A549 (cell line): ENCODE measurements around the gene SLC4A4. TPM values are rescaled to one million over a fixed set of nuclear protein-coding genes. Genes with fewer than 3 reads are reported as not detected.

ENCODE experiments used
- ATAC-seq, 2 experiments: fragments of 200-7000 bp in 1 of 2; fragments of >200 bp in 1 of 2; cut with Nextera tagmentation in 1 of 2; cut with Tn5 transposase in 1 of 2; 3 replicates each; pipeline versions ENCODE4 v1.8.0 to v1.9.1; 2018 to 2020; ENCODE audit warnings: mild to moderate bottlenecking in 1 of 2, moderate library complexity in 1 of 2
- CTCF ChIA-PET: fragments of 300-600 bp; sonication (Branson Sonifier 250); formaldehyde crosslinking; extraction: SDS; loops from one replicate; lab custom pipeline; 2021; ENCODE audit warnings: antibody characterized with exemption, inconsistent platforms; lab: Yijun Ruan, JAX
- POLR2A ChIA-PET: fragments of 350-600 bp; formaldehyde crosslinking; extraction: SDS; loops from one replicate; lab custom pipeline; 2021; ENCODE audit warnings: antibody characterized with exemption, inconsistent platforms; lab: Yijun Ruan, JAX
- DNase-seq, 2 experiments: peaks; one replicate each; pipeline versions ENCODE4 v3.0.0 to v3.0.0-alpha.2; 2011 to 2016; ENCODE audit warnings: low read depth in 1 of 2, low spot score in 1 of 2
- FAIRE-seq: peaks from 2 replicates; lab custom pipeline; 2011; peaks lifted over from hg19 to GRCh38; lab: Jason Lieb, UNC
- H3K27ac ChIP-seq, 2 experiments: fragments of >200 bp; sonication (Bioruptor Twin); formaldehyde crosslinking; 3 replicates each; pipeline ENCODE4 v1.5.1; 2016 to 2017
- H3K4me1 ChIP-seq: fragments of >200 bp; sonication (Bioruptor Twin); formaldehyde crosslinking; 3 replicates; pipeline ENCODE4 v1.6.1; 2016
- H3K4me2 ChIP-seq: fragments of >200 bp; sonication (Bioruptor Twin); formaldehyde crosslinking; 3 replicates; pipeline ENCODE4 v1.6.1; 2016
- H3K4me3 ChIP-seq: fragments of >200 bp; sonication (Bioruptor Twin); formaldehyde crosslinking; 3 replicates; pipeline ENCODE4 v1.5.1; 2016
- H3K9me3 ChIP-seq: fragments of >200 bp; sonication (Bioruptor Twin); formaldehyde crosslinking; 3 replicates; pipeline ENCODE4 v1.6.1; 2016
- BHLHE40 ChIP-seq: IDR thresholded peaks from 2 replicates; pipeline ENCODE4 v1.6.1; 2012; ENCODE audit warnings: low read depth, low read length, inconsistent platforms
- CBX2 ChIP-seq: fragments of 200-600 bp; sonication (generic); IDR thresholded peaks from 2 replicates; pipeline ENCODE4 v1.6.1; 2016; ENCODE audit warnings: low read depth, mild to moderate bottlenecking, borderline replicate concordance
- CHD2 ChIP-seq: fragments of 150-350 bp; IDR thresholded peaks from 2 replicates; pipeline ENCODE4 v1.6.1; 2014; ENCODE audit warnings: low read length; ENCODE audit not compliant: partially characterized antibody
- CHD4 ChIP-seq: fragments of 200-600 bp; sonication (generic); IDR thresholded peaks from 2 replicates; pipeline ENCODE4 v1.6.1; 2016; ENCODE audit warnings: antibody characterized with exemption, mild to moderate bottlenecking, borderline replicate concordance
- EHMT2 ChIP-seq: fragments of 200-600 bp; sonication (generic); IDR thresholded peaks from 2 replicates; pipeline ENCODE4 v1.6.1; 2016; ENCODE audit warnings: antibody characterized with exemption, low read depth, mild to moderate bottlenecking, moderate library complexity
- EP300 ChIP-seq, 2 experiments: fragments of >200 bp; sonication (Bioruptor Twin); formaldehyde crosslinking; IDR thresholded peaks; 2 replicates in 1 of 2; 3 replicates in 1 of 2; pipeline ENCODE4 v1.6.1; 2016 to 2017
- HDAC2 ChIP-seq: fragments of 200-600 bp; sonication (generic); IDR thresholded peaks from 2 replicates; pipeline ENCODE4 v1.6.1; 2016
- HEYL ChIP-seq: fragments of 250-450 bp; sonication (Bioruptor Pico); IDR thresholded peaks from 2 replicates; pipeline ENCODE4 v1.8.0; 2021; ENCODE audit warnings: mild to moderate bottlenecking, moderate library complexity
- HOXA7 ChIP-seq: fragments of 250-450 bp; sonication (Bioruptor Pico); IDR thresholded peaks from 2 replicates; pipeline ENCODE4 v1.5.0; 2020; ENCODE audit warnings: mild to moderate bottlenecking, moderate library complexity
- HOXB5 ChIP-seq: fragments of 250-450 bp; sonication (Bioruptor Pico); IDR thresholded peaks from 2 replicates; pipeline ENCODE4 v1.5.0; 2020; ENCODE audit warnings: mild to moderate bottlenecking, moderate library complexity
- JUNB ChIP-seq: fragments of >200 bp; sonication (Bioruptor Twin); formaldehyde crosslinking; IDR thresholded peaks from 2 replicates; pipeline ENCODE4 v1.6.1; 2016
- KDM1A ChIP-seq: fragments of 200-600 bp; sonication (generic); IDR thresholded peaks from 2 replicates; pipeline ENCODE4 v1.6.1; 2016; ENCODE audit warnings: low read depth, mild to moderate bottlenecking
- MAFK ChIP-seq: fragments of 450-650 bp; IDR thresholded peaks from 2 replicates; pipeline ENCODE4 v1.6.1; 2014; ENCODE audit not compliant: partially characterized antibody
- MAZ ChIP-seq: fragments of 150-350 bp; IDR thresholded peaks from 2 replicates; pipeline ENCODE4 v1.6.1; 2014; ENCODE audit warnings: antibody characterized with exemption, low read depth, low read length, borderline replicate concordance
- MYC ChIP-seq: IDR thresholded peaks from 2 replicates; pipeline ENCODE4 v1.6.1; 2012; ENCODE audit warnings: mild to moderate bottlenecking, inconsistent platforms, low read length, improper control_type of control experiment, borderline replicate concordance
- NR3C1 ChIP-seq: fragments of >200 bp; sonication (Bioruptor Twin); formaldehyde crosslinking; IDR thresholded peaks from 3 replicates; pipeline ENCODE4 v1.6.1; 2017
- PHF8 ChIP-seq: fragments of 200-600 bp; sonication (generic); IDR thresholded peaks from 2 replicates; pipeline ENCODE4 v1.6.1; 2016; ENCODE audit warnings: low read depth, mild to moderate bottlenecking, antibody characterized with exemption, moderate library complexity, borderline replicate concordance
- POLR2A ChIP-seq: IDR thresholded peaks from 2 replicates; pipeline ENCODE4 v1.6.1; 2012; ENCODE audit warnings: mild to moderate bottlenecking, low read length
- RAD21 ChIP-seq, 2 experiments: fragments of >200 bp in 1 of 2; sonication (Bioruptor Twin) in 1 of 2; formaldehyde crosslinking in 1 of 2; IDR thresholded peaks in 1 of 2; conservative IDR thresholded peaks in 1 of 2; 2 replicates in 1 of 2; 3 replicates in 1 of 2; pipeline ENCODE4 v1.6.1; 2012 to 2018; ENCODE audit warnings: inconsistent platforms in 1 of 2
- RARB ChIP-seq: fragments of 250-450 bp; sonication (Bioruptor Pico); IDR thresholded peaks from 2 replicates; pipeline ENCODE4 v1.8.0; 2021; ENCODE audit warnings: mild to moderate bottlenecking, moderate library complexity
- RNF2 ChIP-seq: fragments of 200-600 bp; sonication (generic); IDR thresholded peaks from 2 replicates; pipeline ENCODE4 v1.6.1; 2016; ENCODE audit warnings: low read depth, mild to moderate bottlenecking, antibody characterized with exemption, moderate library complexity, borderline replicate concordance
- TFCP2L1 ChIP-seq: fragments of 250-450 bp; sonication (Bioruptor Pico); IDR thresholded peaks from 2 replicates; pipeline ENCODE4 v1.5.0; 2021; ENCODE audit warnings: mild to moderate bottlenecking
- TP53 ChIP-seq: fragments of 250-450 bp; sonication (Bioruptor Pico); IDR thresholded peaks from 2 replicates; pipeline ENCODE4 v1.5.0; 2021; ENCODE audit warnings: mild to moderate bottlenecking, moderate library complexity
- ZSCAN20 ChIP-seq: fragments of 250-450 bp; sonication (Bioruptor Pico); IDR thresholded peaks from 2 replicates; pipeline ENCODE4 v1.8.0; 2022; ENCODE audit warnings: mild to moderate bottlenecking, moderate library complexity
- WGBS: methylation state at CpG from one replicate; pipeline ENCODE4 v1.1.6; 2017; ENCODE audit errors: missing lambda C conversion rate; 5-methylcytosine and 5-hydroxymethylcytosine counted together
- polyA plus RNA-seq, 4 experiments: library from polyadenylated mRNA; depleted of rRNA in 3 of 4; stranded (reverse); fragments of >200 nt; fragmentation: RNase III in 1 of 4; extraction: RNeasy Plus Mini Kit Qiagen cat#74134 plus additional on column Dnase treatment in 1 of 4; gene quantifications; 2 replicates in 3 of 4; 3 replicates in 1 of 4; pipeline ENCODE4 v1.2.3, GENCODE V29; 2011 to 2017
- TF ChIP-seq, protein P1 (sequence below): IDR thresholded peaks from 2 replicates; pipeline ENCODE4 v1.6.1; 2012; ENCODE audit warnings: low read depth, borderline replicate concordance
- TF ChIP-seq, protein P2 (sequence below): IDR thresholded peaks from 2 replicates; pipeline ENCODE4 v1.6.1; 2012
- TF ChIP-seq, protein P3 (sequence below): fragments of 200-600 bp; sonication (generic); IDR thresholded peaks from 2 replicates; pipeline ENCODE4 v1.6.1; 2016; ENCODE audit warnings: antibody characterized with exemption, mild to moderate bottlenecking, moderate library complexity
- TF ChIP-seq, protein P4 (sequence below): fragments of 450-650 bp; IDR thresholded peaks from 2 replicates; pipeline ENCODE4 v1.6.1; 2014; ENCODE audit warnings: antibody characterized with exemption

Gene SLC4A4
- polyA plus RNA-seq, 2 of the 4 experiments (the other 2 are of a cell fraction) = 1.8 to 2.9 TPM

DNA sequence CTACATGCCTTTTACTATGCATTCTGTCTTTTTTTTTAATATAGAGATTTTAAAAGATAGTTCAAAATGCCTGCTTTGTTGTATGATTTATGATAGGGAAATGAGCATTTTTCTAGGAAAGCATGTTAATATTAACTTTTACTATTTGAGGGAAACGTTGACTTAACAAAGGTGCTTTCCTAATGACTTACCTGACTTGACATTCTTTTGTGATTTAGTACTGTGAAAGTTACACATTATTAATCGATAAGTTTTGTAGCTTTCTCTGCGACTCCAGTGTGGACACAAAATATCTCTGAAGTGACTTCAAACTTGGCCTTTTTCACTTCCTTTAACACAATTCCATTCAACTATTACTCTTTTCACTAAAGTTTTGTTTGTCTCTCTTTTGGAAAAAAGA, 260.8 kb downstream of the SLC4A4 start:
- CTCF ChIA-PET = no interaction called here
- WGBS = 5% methylated on average over 3 of the region's 3 CpGs
- no peak for FAIRE-seq

DNA sequence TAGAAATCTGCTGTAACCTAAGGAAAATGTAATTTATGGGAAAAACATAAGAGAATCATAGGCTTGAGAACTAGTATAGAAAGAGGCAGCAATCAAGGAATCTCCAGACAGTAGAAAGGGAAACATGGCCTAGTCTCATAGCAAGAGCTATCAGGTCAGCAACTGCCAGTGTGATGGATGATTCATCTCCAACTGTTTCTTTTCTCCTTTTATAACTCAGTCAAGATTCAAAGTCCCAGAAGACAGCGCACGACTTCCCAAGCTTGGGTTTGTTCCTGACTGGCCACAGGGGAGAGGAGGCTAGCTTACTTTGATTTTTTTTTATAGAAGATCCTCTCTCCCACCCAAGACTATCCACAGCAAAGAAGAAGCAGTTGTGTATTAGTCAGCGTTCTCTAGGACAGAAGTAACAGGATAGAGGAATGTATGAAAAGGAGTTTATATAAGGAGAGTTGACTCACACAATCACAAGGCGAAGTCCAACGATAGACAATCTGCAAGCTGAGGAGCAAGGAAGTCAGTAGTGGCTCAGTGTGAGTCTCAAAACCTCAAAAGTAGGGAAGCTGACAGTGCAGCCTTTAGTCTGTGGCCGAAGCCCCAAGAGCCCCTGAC, 263.6 kb downstream of the SLC4A4 start:
- H3K4me2 ChIP-seq = no peak overlapping the region
- peaks cover 29% of the 10 kb centered on the region for H3K4me1 ChIP-seq
- peaks cover 3% of the 10 kb centered on the region; the same call in 1 of the 3 replicates for H3K9me3 ChIP-seq
- peak in 1 of 2 experiments; percentile 65; a peak in 3 of 6 replicates for ATAC-seq
- WGBS = 67% methylated on average over 6 of the region's 6 CpGs
- POLR2A ChIA-PET = no interaction called here
- TF ChIP-seq KDM1A (no peak), HEYL (CRISPR knock-in tag) (no peak), BHLHE40 (no peak), HOXA7 (CRISPR knock-in tag) (no peak), RARB (CRISPR knock-in tag) (no peak), TFCP2L1 (CRISPR knock-in tag) (no peak)
- TF ChIP-seq, protein P1, sequence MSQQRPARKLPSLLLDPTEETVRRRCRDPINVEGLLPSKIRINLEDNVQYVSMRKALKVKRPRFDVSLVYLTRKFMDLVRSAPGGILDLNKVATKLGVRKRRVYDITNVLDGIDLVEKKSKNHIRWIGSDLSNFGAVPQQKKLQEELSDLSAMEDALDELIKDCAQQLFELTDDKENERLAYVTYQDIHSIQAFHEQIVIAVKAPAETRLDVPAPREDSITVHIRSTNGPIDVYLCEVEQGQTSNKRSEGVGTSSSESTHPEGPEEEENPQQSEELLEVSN = no peak
- TF ChIP-seq, all 56 proteins: peak for 0
- peak overlapping the region in 1 of 2 experiments; percentile 59; a peak in 2 of 6 replicates for H3K27ac ChIP-seq
- no peak for DNase-seq
- no peak for FAIRE-seq
- no peak overlapping the region for H3K4me3 ChIP-seq
- CTCF ChIA-PET = no interaction called here

More for the DNA sequence above, 260.8 kb downstream of the SLC4A4 start:
- no peak overlapping the region for H3K27ac ChIP-seq
- no peak for ATAC-seq
- TF ChIP-seq PHF8 (no peak), EP300 (IDR thresholded peaks at IDR 0.05) (no peak), CHD2 (no peak), MAZ (no peak), RAD21 (conservative IDR thresholded peaks at IDR 0.05 in 1 of 2, IDR thresholded peaks at IDR 0.05 in 1 of 2) (no peak), CHD4 (no peak), POLR2A (no peak), NR3C1 (no peak), HDAC2 (no peak)
- TF ChIP-seq, protein P2, sequence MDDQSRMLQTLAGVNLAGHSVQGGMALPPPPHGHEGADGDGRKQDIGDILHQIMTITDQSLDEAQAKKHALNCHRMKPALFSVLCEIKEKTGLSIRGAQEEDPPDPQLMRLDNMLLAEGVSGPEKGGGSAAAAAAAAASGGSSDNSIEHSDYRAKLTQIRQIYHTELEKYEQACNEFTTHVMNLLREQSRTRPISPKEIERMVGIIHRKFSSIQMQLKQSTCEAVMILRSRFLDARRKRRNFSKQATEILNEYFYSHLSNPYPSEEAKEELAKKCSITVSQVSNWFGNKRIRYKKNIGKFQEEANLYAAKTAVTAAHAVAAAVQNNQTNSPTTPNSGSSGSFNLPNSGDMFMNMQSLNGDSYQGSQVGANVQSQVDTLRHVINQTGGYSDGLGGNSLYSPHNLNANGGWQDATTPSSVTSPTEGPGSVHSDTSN = no peak
- no peak for DNase-seq
- H3K9me3 ChIP-seq = no peaks in the 10 kb centered on the region
- peaks cover 15% of the 10 kb centered on the region; the same call in 2 of the 3 replicates for H3K4me1 ChIP-seq
- POLR2A ChIA-PET = no interaction called here
- peak overlapping the region; percentile 25; the same call in 2 of the 3 replicates for H3K4me2 ChIP-seq
- H3K4me3 ChIP-seq = no peak overlapping the region

DNA sequence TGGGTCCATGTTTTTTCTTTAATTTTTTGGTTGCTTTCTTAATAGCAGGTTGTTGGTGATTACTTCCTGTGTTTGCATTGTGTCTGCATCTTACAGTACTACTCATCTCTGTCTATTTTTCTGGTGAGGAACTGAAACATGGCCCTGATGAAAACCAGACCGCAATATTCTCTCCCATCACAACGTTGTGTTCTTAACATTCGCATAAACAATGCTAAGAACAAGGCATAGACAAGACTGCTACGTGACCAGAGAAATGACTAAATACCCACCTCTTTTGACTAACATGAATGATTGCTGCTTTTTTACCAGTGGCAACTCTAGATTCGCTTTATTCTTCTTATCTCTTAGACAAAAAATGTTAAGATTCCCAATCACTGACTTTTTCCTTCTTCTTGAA, 266.0 kb downstream of the SLC4A4 start:
- ATAC-seq = no peak
- ChIA-PET POLR2A (no interaction called here), CTCF (no interaction called here)
- TF ChIP-seq TP53 (CRISPR knock-in tag) (no peak), MAFK (no peak), ZSCAN20 (no peak), HOXB5 (CRISPR knock-in tag) (no peak), PHF8 (no peak), MYC (no peak), EHMT2 (no peak), CBX2 (no peak), JUNB (no peak), HOXA7 (CRISPR knock-in tag) (no peak), CHD2 (no peak), RNF2 (no peak)
- TF ChIP-seq, protein P3, sequence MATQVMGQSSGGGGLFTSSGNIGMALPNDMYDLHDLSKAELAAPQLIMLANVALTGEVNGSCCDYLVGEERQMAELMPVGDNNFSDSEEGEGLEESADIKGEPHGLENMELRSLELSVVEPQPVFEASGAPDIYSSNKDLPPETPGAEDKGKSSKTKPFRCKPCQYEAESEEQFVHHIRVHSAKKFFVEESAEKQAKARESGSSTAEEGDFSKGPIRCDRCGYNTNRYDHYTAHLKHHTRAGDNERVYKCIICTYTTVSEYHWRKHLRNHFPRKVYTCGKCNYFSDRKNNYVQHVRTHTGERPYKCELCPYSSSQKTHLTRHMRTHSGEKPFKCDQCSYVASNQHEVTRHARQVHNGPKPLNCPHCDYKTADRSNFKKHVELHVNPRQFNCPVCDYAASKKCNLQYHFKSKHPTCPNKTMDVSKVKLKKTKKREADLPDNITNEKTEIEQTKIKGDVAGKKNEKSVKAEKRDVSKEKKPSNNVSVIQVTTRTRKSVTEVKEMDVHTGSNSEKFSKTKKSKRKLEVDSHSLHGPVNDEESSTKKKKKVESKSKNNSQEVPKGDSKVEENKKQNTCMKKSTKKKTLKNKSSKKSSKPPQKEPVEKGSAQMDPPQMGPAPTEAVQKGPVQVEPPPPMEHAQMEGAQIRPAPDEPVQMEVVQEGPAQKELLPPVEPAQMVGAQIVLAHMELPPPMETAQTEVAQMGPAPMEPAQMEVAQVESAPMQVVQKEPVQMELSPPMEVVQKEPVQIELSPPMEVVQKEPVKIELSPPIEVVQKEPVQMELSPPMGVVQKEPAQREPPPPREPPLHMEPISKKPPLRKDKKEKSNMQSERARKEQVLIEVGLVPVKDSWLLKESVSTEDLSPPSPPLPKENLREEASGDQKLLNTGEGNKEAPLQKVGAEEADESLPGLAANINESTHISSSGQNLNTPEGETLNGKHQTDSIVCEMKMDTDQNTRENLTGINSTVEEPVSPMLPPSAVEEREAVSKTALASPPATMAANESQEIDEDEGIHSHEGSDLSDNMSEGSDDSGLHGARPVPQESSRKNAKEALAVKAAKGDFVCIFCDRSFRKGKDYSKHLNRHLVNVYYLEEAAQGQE = no peak
- TF ChIP-seq, protein P4, sequence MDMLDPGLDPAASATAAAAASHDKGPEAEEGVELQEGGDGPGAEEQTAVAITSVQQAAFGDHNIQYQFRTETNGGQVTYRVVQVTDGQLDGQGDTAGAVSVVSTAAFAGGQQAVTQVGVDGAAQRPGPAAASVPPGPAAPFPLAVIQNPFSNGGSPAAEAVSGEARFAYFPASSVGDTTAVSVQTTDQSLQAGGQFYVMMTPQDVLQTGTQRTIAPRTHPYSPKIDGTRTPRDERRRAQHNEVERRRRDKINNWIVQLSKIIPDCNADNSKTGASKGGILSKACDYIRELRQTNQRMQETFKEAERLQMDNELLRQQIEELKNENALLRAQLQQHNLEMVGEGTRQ = no peak

More for the DNA sequence above, 266.0 kb downstream of the SLC4A4 start:
- DNase-seq = no peak
- Histone ChIP-seq H3K4me1 (peaks cover 43% of the 10 kb centered on the region), H3K27ac (peak overlapping the region in 1 of 2 experiments; percentile 44; a peak in 2 of 6 replicates), H3K9me3 (peaks cover 4% of the 10 kb centered on the region; the same call in 1 of the 3 replicates), H3K4me3 (no peak overlapping the region), H3K4me2 (no peak overlapping the region)
- FAIRE-seq = no peak
- WGBS = 94% methylated on average over 5 of the region's 5 CpGs
